Endothelial cell of umbilical vein (primary cell): Measurements from ENCODE around the gene FOSL2. TPM values are rescaled to one million over a fixed set of nuclear protein-coding genes. Genes with fewer than 3 reads are reported as not detected.

Source experiments
- BruUV-seq: library from RNA; stranded (reverse); fragments of 400-500 nt; replicated peaks from 2 replicates; lab custom pipeline; 2021; lab: Mats Ljungman, UMichigan
- CTCF ChIA-PET: fragments of 300-600, 350-600 bp; sonication (Branson Sonifier 250); formaldehyde crosslinking; loops from one replicate; lab custom pipeline; 2021; ENCODE audit warnings: antibody characterized with exemption, inconsistent platforms; lab: Charles Lee
- POLR2A ChIA-PET: fragments of 300-600, 350-600 bp; sonication (Branson Sonifier 250); formaldehyde crosslinking; loops from one replicate; lab custom pipeline; 2021; ENCODE audit warnings: antibody characterized with exemption, inconsistent platforms; lab: Charles Lee
- DNase-seq: peaks from one replicate; pipeline ENCODE4 v3.0.0-alpha.2; 2011; ENCODE audit warnings: low read depth, low spot score
- FAIRE-seq: peaks from 2 replicates; lab custom pipeline; 2011; peaks lifted over from hg19 to GRCh38; lab: Jason Lieb, UNC
- H2AFZ ChIP-seq: 2 replicates; pipeline ENCODE4 v1.6.0; 2012; ENCODE audit warnings: low read depth, low read length, control low read depth, inconsistent platforms
- H3K27ac ChIP-seq: 2 replicates; pipeline ENCODE4 v1.5.1; 2011; ENCODE audit warnings: low read depth, mild to moderate bottlenecking, control low read depth, low read length, moderate library complexity; ENCODE audit not compliant: insufficient read depth
- H3K27me3 ChIP-seq, 2 experiments: 2 replicates each; pipeline versions ENCODE4 v1.6.0 to v1.6.1; 2011; ENCODE audit warnings: low read length in 2 of 2, mixed read lengths in 1 of 2; ENCODE audit not compliant: control insufficient read depth in 2 of 2, insufficient read depth in 2 of 2
- H3K36me3 ChIP-seq, 2 experiments: 2 replicates in 1 of 2; 3 replicates in 1 of 2; pipeline ENCODE4 v1.5.1; 2011; ENCODE audit warnings: low read length in 2 of 2, mild to moderate bottlenecking in 1 of 2, moderate library complexity in 1 of 2; ENCODE audit not compliant: control insufficient read depth in 2 of 2, insufficient read depth in 2 of 2; ENCODE audit errors: extremely low read depth in 1 of 2
- H3K4me1 ChIP-seq: 3 replicates; pipeline ENCODE4 v1.5.1; 2011; ENCODE audit warnings: mild to moderate bottlenecking, low read length; ENCODE audit not compliant: control insufficient read depth, insufficient read depth; ENCODE audit errors: extremely low read depth
- H3K4me2 ChIP-seq: 2 replicates; pipeline ENCODE4 v1.6.1; 2011; ENCODE audit warnings: low read length, control low read depth, mixed read lengths; ENCODE audit not compliant: insufficient read depth
- H3K4me3 ChIP-seq, 3 experiments: fragments of 200-600 bp in 1 of 3; sonication (generic), shearing (Covaris generic) in 1 of 3; replicated peaks in 1 of 3; 2 replicates each; pipeline ENCODE4 v1.5.1; 2011 to 2016; ENCODE audit warnings: control low read depth in 3 of 3, low read length in 3 of 3, mild to moderate bottlenecking in 2 of 3, inconsistent platforms in 1 of 3, low read depth in 1 of 3, moderate library complexity in 1 of 3; ENCODE audit not compliant: insufficient read depth in 1 of 3
- H3K79me2 ChIP-seq: 2 replicates; pipeline ENCODE4 v1.6.0; 2012; ENCODE audit warnings: low read length, inconsistent platforms; ENCODE audit not compliant: control insufficient read depth, insufficient read depth
- H3K9ac ChIP-seq: replicated peaks from 2 replicates; pipeline ENCODE3; 2011; ENCODE audit warnings: low read length, control low read depth; ENCODE audit not compliant: insufficient read depth; ENCODE audit errors: extremely low read depth
- H3K9me1 ChIP-seq: replicated peaks from 3 replicates; pipeline ENCODE4 v1.6.0; 2011; ENCODE audit warnings: mild to moderate bottlenecking, low read length; ENCODE audit not compliant: control insufficient read depth, insufficient read depth; ENCODE audit errors: extremely low read depth
- H3K9me3 ChIP-seq: replicated peaks from 2 replicates; pipeline ENCODE4 v1.5.1; 2012; ENCODE audit warnings: low read length, inconsistent platforms; ENCODE audit not compliant: control insufficient read depth, insufficient read depth
- H4K20me1 ChIP-seq: replicated peaks from 2 replicates; pipeline ENCODE3; 2011; ENCODE audit warnings: mild to moderate bottlenecking, low read length; ENCODE audit not compliant: control insufficient read depth, insufficient read depth; ENCODE audit errors: extremely low read depth
- EZH2 ChIP-seq: IDR thresholded peaks from 2 replicates; pipeline ENCODE4 v1.6.1; 2012; ENCODE audit warnings: borderline replicate concordance, low read depth, mild to moderate bottlenecking, moderate library complexity, low read length, inconsistent platforms; ENCODE audit not compliant: severe bottlenecking
- FOS ChIP-seq: IDR thresholded peaks from 2 replicates; pipeline ENCODE4 v1.6.1; 2011; ENCODE audit warnings: mild to moderate bottlenecking, low read length, moderate library complexity, borderline replicate concordance; ENCODE audit not compliant: insufficient read depth
- GATA2 ChIP-seq: IDR thresholded peaks from 2 replicates; pipeline ENCODE4 v1.7.0; 2011; ENCODE audit warnings: low read depth, mild to moderate bottlenecking, moderate library complexity, mixed read lengths, low read length; ENCODE audit not compliant: insufficient read length, insufficient read depth
- JUN ChIP-seq: IDR thresholded peaks from 2 replicates; pipeline ENCODE4 v1.6.1; 2011; ENCODE audit warnings: borderline replicate concordance, low read depth; ENCODE audit not compliant: insufficient read length, insufficient read depth
- MYC ChIP-seq: IDR thresholded peaks from one replicate; pipeline ENCODE4 v1.6.1; 2011; ENCODE audit warnings: mild to moderate bottlenecking, low read depth, low read length
- POLR2A ChIP-seq: IDR thresholded peaks from 2 replicates; pipeline ENCODE4 v1.6.1; 2012; ENCODE audit warnings: low read depth, mild to moderate bottlenecking, control low read depth, low read length
- POLR2AphosphoS5 ChIP-seq: IDR thresholded peaks from 2 replicates; pipeline ENCODE4 v1.6.1; 2012; ENCODE audit warnings: low read depth, mild to moderate bottlenecking, control low read depth, low read length, moderate library complexity; ENCODE audit not compliant: insufficient read depth
- dilution Hi-C: fragments of 300-500 bp; cut with MboI; formaldehyde crosslinking; loops from one replicate; pipeline ENCODE4 v1.15.0; 2019; ENCODE audit warnings: low sequenced_read_pairs; ENCODE audit not compliant: extremely low pct_ligation_motif_present
- intact Hi-C: fragments of 100-400 bp; cut with micrococcal nuclease; formaldehyde crosslinking; loops from one replicate; pipeline ENCODE4 v1.10.0; 2022
- polyA plus RNA-seq, 4 experiments: library from polyadenylated mRNA; depleted of rRNA in 3 of 4; stranded (reverse) in 3 of 4; unstranded in 1 of 4; fragments of >200 nt; gene quantifications; 2 replicates each; pipeline versions ENCODE4 v1.2.1 to v1.2.3, GENCODE V29; 2011 to 2012; ENCODE audit warnings: missing spikeins in 1 of 4
- total RNA-seq: library from RNA; stranded (reverse); gene quantifications from 2 replicates; pipeline ENCODE4 v1.2.3, GENCODE V29; 2021
- TF ChIP-seq, protein P1 (sequence below), 2 donors: IDR thresholded peaks; 1 replicate in 1 of 2; 2 replicates in 1 of 2; pipeline ENCODE4 v1.5.1; 2011; ENCODE audit warnings: low read length in 2 of 2, mild to moderate bottlenecking in 2 of 2, moderate library complexity in 2 of 2, control low read depth in 1 of 2, inconsistent platforms in 1 of 2, low read depth in 1 of 2; ENCODE audit not compliant: insufficient read depth in 1 of 2; ENCODE audit errors: extremely low read depth in 1 of 2
- TF ChIP-seq, protein P2 (sequence below): IDR thresholded peaks from 2 replicates; pipeline ENCODE4 v1.6.1; 2011; ENCODE audit not compliant: insufficient read depth, insufficient read length

Gene FOSL2
- total and polyA plus RNA-seq, 2 donors (not counting 3 experiments of a cell fraction or from before 2014, with no cell fraction given), result 43.9 to 85.3 TPM

DNA sequence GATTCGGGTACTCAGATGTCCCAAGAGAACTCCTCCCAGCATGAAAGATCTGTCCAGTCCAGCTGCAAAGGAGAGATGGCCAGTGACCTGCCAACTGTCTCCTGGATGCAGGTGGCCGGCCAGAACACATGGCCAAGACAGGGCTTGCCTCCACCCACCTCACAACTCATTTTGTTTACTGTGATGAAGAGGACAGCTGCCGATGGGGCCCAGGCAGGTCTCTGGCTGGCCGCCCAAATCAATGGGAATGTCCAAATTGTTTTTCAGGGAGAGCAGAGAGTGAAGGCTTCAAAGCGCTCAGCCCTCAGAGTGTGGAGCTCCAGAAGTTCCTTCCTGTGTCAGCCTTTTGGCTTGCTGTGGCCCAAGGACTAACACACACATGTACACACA is 41.9 kb downstream of the FOSL2 start:
- intact Hi-C loops, result no loop called here
- DNase-seq (no peak), FAIRE-seq (no peak)
- no peak overlapping the region for H3K4me3 ChIP-seq
- BruUV-seq, result no TSS peak
- TF ChIP-seq FOS, result no peak
- TF ChIP-seq EZH2, result no peak
- TF ChIP-seq, protein P1, sequence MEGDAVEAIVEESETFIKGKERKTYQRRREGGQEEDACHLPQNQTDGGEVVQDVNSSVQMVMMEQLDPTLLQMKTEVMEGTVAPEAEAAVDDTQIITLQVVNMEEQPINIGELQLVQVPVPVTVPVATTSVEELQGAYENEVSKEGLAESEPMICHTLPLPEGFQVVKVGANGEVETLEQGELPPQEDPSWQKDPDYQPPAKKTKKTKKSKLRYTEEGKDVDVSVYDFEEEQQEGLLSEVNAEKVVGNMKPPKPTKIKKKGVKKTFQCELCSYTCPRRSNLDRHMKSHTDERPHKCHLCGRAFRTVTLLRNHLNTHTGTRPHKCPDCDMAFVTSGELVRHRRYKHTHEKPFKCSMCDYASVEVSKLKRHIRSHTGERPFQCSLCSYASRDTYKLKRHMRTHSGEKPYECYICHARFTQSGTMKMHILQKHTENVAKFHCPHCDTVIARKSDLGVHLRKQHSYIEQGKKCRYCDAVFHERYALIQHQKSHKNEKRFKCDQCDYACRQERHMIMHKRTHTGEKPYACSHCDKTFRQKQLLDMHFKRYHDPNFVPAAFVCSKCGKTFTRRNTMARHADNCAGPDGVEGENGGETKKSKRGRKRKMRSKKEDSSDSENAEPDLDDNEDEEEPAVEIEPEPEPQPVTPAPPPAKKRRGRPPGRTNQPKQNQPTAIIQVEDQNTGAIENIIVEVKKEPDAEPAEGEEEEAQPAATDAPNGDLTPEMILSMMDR (IDR thresholded peaks at IDR 0.05; ENCODE audit: extremely low read depth in 1 of 2, insufficient read depth in 1 of 2, low read depth in 1 of 2, low read length in 2 of 2), result no peak
- TF ChIP-seq POLR2AphosphoS5, result no peak
- no peak for TF ChIP-seq POLR2A
- TF ChIP-seq GATA2, result no peak
- TF ChIP-seq, protein P2, sequence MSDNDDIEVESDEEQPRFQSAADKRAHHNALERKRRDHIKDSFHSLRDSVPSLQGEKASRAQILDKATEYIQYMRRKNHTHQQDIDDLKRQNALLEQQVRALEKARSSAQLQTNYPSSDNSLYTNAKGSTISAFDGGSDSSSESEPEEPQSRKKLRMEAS, result no peak
- no peak for TF ChIP-seq JUN
- no peak for TF ChIP-seq MYC
- ChIA-PET POLR2A (no interaction called here), CTCF (interaction anchor here (1.1 to 2.2 kb wide), 5 partner anchors 10 to 751 kb away, joined by 3 to 7 read pairs (median 5); no protein-coding TSS in a partner anchor)
- no peaks in the 10 kb centered on the region for H3K27me3 ChIP-seq
- H3K4me1 ChIP-seq, result no peaks in the 10 kb centered on the region
- no peak overlapping the region for H3K4me2 ChIP-seq
- dilution Hi-C loops, result no loop called here
- no peak overlapping the region for H2AFZ ChIP-seq
- no peak overlapping the region for H3K9ac ChIP-seq
- no peaks in the 10 kb centered on the region for H3K79me2 ChIP-seq
- no peaks in the 10 kb centered on the region for H4K20me1 ChIP-seq
- H3K27ac ChIP-seq, result no peak overlapping the region
- no peaks in the 10 kb centered on the region for H3K36me3 ChIP-seq
- no peaks in the 10 kb centered on the region for H3K9me1 ChIP-seq
- no peaks in the 10 kb centered on the region for H3K9me3 ChIP-seq
